ENCODE data around the gene SLC27A4. TPM values are rescaled to one million over a fixed set of nuclear protein-coding genes. Genes with fewer than 3 reads are reported as not detected.

Gene SLC27A4
- total RNA-seq, 6 experiments from 2014 or later: 15.8 to 97.3 (median 24.1) TPM

GRCh38 chr9:128314697-128315096, 25.6 kb upstream of the SLC27A4 start:
- H3K4me1 ChIP-seq: peaks cover 0 to 18% (median 6%) of the 10 kb centered on the region in 4 donors
- peaks cover 0 to 47% (median 16%) of the 10 kb centered on the region in 4 donors for H3K36me3 ChIP-seq
- H3K4me3 ChIP-seq: no peak overlapping the region
- TF ChIP-seq POLR2A (IDR thresholded peaks at IDR 0.05): no peak
- no peak for TF ChIP-seq CTCF (IDR thresholded peaks at IDR 0.05)
- DNase-seq: no peak
- H3K9me3 ChIP-seq: no peaks in the 10 kb centered on the region
- intact Hi-C loops (cut with DNase I): no loop called here
- ATAC-seq: no peak
- no peak overlapping the region for H3K27ac ChIP-seq
- no peaks in the 10 kb centered on the region for H3K27me3 ChIP-seq
- WGBS (ENCODE audit: insufficient coverage, low coverage, low lambda C conversion rate, missing lambda C conversion rate): 100% methylated on average over 2 of the region's 4 CpGs

GRCh38 chr9:128316421-128316820, 23.9 kb upstream of the SLC27A4 start:
- no peak for ATAC-seq
- peaks cover 0 to 44% (median 16%) of the 10 kb centered on the region in 4 donors for H3K36me3 ChIP-seq
- WGBS (ENCODE audit: insufficient coverage, low coverage, low lambda C conversion rate, missing lambda C conversion rate): 100% methylated on average over 1 of the region's 9 CpGs

DNA sequence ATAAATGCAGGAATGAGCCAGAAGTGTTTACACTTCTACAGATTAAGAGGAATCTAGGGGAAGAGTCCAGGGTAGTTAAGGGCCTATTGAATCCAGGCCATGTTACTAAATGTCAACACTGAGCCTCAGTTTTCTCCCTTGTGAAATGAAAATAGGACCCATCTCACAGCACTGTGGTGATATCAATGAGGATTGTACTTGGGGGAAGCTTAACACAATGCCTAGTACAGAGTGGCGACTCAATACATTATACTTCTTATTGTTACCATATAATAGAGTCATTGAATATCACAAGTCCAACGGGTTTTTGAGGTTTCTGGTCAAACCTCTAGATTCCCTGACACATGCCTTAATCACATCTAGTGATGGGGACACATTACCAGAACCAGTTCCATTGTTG, 22.7 kb upstream of the SLC27A4 start:
- Histone ChIP-seq H3K4me3 (no peak overlapping the region), H3K27ac (no peak overlapping the region), H3K9me3 (no peaks in the 10 kb centered on the region), H3K4me1 (peaks cover 0 to 6% (median 2%) of the 10 kb centered on the region in 4 donors), H3K36me3 (peaks cover 0 to 41% (median 15%) of the 10 kb centered on the region in 4 donors), H3K27me3 (no peaks in the 10 kb centered on the region)
- ATAC-seq (no peak), DNase-seq (no peak)
- WGBS (ENCODE audit: insufficient coverage, low coverage, low lambda C conversion rate, missing lambda C conversion rate): 89% methylated on average over 2 of the region's 2 CpGs
- TF ChIP-seq POLR2A (IDR thresholded peaks at IDR 0.05): no peak
- no peak for TF ChIP-seq CTCF (IDR thresholded peaks at IDR 0.05)
- intact Hi-C loops (cut with DNase I): no loop called here

More at GRCh38 chr9:128316421-128316820, 23.9 kb upstream of the SLC27A4 start:
- Histone ChIP-seq H3K27me3 (no peaks in the 10 kb centered on the region), H3K9me3 (no peaks in the 10 kb centered on the region), H3K4me1 (peaks cover 0 to 6% (median 1%) of the 10 kb centered on the region in 4 donors), H3K27ac (no peak overlapping the region), H3K4me3 (no peak overlapping the region)
- no peak for DNase-seq
- TF ChIP-seq CTCF (IDR thresholded peaks at IDR 0.05) (no peak), POLR2A (IDR thresholded peaks at IDR 0.05) (no peak)
- intact Hi-C loops (cut with DNase I): no loop called here

GRCh38 chr9:128321343-128321742, 19.0 kb upstream of the SLC27A4 start:
- H3K27ac ChIP-seq: no peak overlapping the region

More at GRCh38 chr9:128321343-128321742, 19.0 kb upstream of the SLC27A4 start:
- intact Hi-C loops (cut with DNase I): no loop called here
- H3K4me1 ChIP-seq: peaks cover 0 to 29% (median 11%) of the 10 kb centered on the region in 4 donors
- H3K4me3 ChIP-seq: peak overlapping the region; percentile 93 to 99 (median 97)
- TF ChIP-seq CTCF (IDR thresholded peaks at IDR 0.05) (no peak), POLR2A (IDR thresholded peaks at IDR 0.05) (no peak)
- H3K36me3 ChIP-seq: peaks cover 0 to 16% (median 8%) of the 10 kb centered on the region in 4 donors
- WGBS (ENCODE audit: insufficient coverage, low coverage, low lambda C conversion rate, missing lambda C conversion rate): 82% methylated on average over 7 of the region's 7 CpGs
- ATAC-seq (no peak), DNase-seq (no peak)
- no peaks in the 10 kb centered on the region for H3K9me3 ChIP-seq
- no peaks in the 10 kb centered on the region for H3K27me3 ChIP-seq
